ENCODE data around the gene SH2B3. TPM values are rescaled to one million over a fixed set of nuclear protein-coding genes. Genes with fewer than 3 reads are reported as not detected.
A peak's percentile ranks its signal among the peaks of the same experiment; 100 is the strongest.

The SH2B3 gene
- total RNA-seq, 1 donor from 2014 or later = 50.7 TPM

DNA sequence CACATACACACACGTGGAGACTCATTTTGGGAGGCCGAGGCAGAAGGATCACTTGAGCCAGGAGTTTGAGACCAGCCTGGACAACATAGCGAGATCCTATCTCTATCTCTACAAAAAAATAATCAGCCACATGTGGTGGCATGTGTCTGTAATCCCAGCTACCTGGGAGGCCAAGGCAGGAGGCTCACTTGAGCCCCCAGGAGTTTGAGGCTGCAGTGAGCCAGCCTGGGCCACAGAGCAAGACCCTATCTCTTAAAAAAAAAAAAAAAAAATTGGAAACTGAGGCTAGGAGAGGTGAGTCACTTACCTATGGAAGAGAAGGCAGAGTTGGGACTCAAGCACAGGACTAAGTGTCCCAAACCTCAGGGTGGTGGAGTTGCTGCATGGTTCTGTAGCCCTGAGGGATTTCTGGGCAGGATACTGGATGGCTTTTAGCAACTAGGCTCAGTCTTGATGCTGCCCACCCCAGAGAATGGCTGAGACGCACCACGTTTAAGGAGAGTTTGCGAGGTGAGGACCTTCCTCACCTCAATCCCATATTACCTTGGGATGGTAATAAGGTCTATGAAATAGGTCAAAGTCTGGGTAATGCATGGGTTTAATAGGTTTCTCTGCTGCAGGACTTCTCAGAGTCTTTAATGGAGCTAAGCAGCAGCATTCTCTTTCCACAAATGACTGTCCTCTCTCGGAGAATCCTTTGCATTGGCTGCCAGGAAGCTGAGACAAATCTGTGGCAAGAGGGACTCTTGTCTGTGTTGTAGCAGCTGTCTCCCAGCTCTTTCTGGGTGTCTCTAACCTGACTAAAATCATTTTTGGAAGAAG, 35.6 kb downstream of the SH2B3 start:
- ChIA-PET CTCF (interaction anchor here (1.9 to 3.0 kb wide), 2 partner anchors 11 to 44 kb away, joined by 8 to 18 read pairs; no protein-coding TSS in a partner anchor), POLR2A (interaction anchor here (2.0 to 6.6 kb wide), 4 partner anchors 10 to 38 kb away, joined by 4 to 122 read pairs (median 40); partner anchors contain the start of gene SH2B3)
- no peaks in the 10 kb centered on the region for H3K27me3 Mint-ChIP-seq
- H3K27ac Mint-ChIP-seq = no peak overlapping the region
- H3K9me3 Mint-ChIP-seq = no peaks in the 10 kb centered on the region
- no peak for TF ChIP-seq CTCF (IDR thresholded peaks at IDR 0.05)
- H3K36me3 Mint-ChIP-seq (ENCODE audit: low read depth) = peaks cover 44% of the 10 kb centered on the region
- ATAC-seq (ENCODE audit: low read depth) (no peak), DNase-seq (no peak)
- peaks cover 91% of the 10 kb centered on the region for H3K4me1 Mint-ChIP-seq
- no peak overlapping the region for H3K4me3 Mint-ChIP-seq
- intact Hi-C loops (cut with micrococcal nuclease) = no loop called here

GRCh38 chr12:111442301-111443045, 36.8 kb downstream of the SH2B3 start:
- no peaks in the 10 kb centered on the region for H3K27me3 Mint-ChIP-seq
- ChIA-PET CTCF (interaction anchor here (1.9 to 3.0 kb wide), 2 partner anchors 9 to 45 kb away, joined by 8 to 18 read pairs; no protein-coding TSS in a partner anchor), POLR2A (interaction anchor here (4.6 to 6.6 kb wide), 3 partner anchors 10 to 39 kb away, joined by 59 to 122 read pairs (median 122); partner anchors contain the start of gene SH2B3)
- DNase-seq (no peak), ATAC-seq (ENCODE audit: low read depth) (no peak)
- TF ChIP-seq CTCF (IDR thresholded peaks at IDR 0.05) = no peak
- intact Hi-C loops (cut with micrococcal nuclease) = no loop called here
- H3K4me1 Mint-ChIP-seq = peaks cover 89% of the 10 kb centered on the region
- H3K36me3 Mint-ChIP-seq (ENCODE audit: low read depth) = peaks cover 54% of the 10 kb centered on the region
- H3K9me3 Mint-ChIP-seq = no peaks in the 10 kb centered on the region
- H3K4me3 Mint-ChIP-seq = no peak overlapping the region
- peak overlapping the region; percentile 59 for H3K27ac Mint-ChIP-seq

GRCh38 chr12:111443086-111443485, 37.4 kb downstream of the SH2B3 start:
- no peaks in the 10 kb centered on the region for H3K27me3 Mint-ChIP-seq

DNA sequence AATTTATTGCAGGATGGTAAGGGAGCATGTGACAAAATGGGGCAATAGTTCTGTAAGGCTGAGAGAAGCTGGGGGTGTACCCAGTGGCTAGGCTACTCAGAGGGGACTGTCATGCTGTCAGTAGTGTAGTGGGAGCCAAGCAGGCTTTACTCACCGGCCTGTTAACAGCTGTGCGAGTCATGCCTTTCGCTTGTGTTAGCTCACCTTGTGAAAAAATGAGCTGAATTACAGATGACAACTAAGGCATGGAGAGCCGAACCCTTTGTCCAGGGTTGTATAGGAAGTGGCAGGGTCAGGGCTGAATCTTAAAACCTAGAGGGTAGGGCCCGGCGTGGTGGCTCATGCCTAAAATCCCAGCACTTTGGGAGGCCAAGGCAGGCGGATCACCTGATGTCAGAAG, 37.9 kb downstream of the SH2B3 start:
- Mint-ChIP-seq H3K9me3 (no peaks in the 10 kb centered on the region), H3K4me1 (peaks cover 87% of the 10 kb centered on the region), H3K36me3 (ENCODE audit: low read depth) (peaks cover 60% of the 10 kb centered on the region), H3K27ac (peak overlapping the region; percentile 59), H3K4me3 (no peak overlapping the region), H3K27me3 (no peaks in the 10 kb centered on the region)
- CTCF ChIA-PET = interaction anchor here (1.8 to 4.3 kb wide), 4 partner anchors 8 to 46 kb away, joined by 5 to 47 read pairs (median 23); no protein-coding TSS in a partner anchor
- POLR2A ChIA-PET = interaction anchor here (1.1 to 6.6 kb wide), 6 partner anchors 8 to 88 kb away, joined by 3 to 122 read pairs (median 33); partner anchors contain the start of gene SH2B3
- ATAC-seq (ENCODE audit: low read depth) (no peak), DNase-seq (no peak)
- intact Hi-C loops (cut with micrococcal nuclease) = no loop called here
- TF ChIP-seq CTCF (IDR thresholded peaks at IDR 0.05) = no peak

More at GRCh38 chr12:111443086-111443485, 37.4 kb downstream of the SH2B3 start:
- CTCF ChIA-PET = interaction anchor here (1.8 to 3.0 kb wide), 3 partner anchors 9 to 43 kb away, joined by 5 to 28 read pairs (median 18); no protein-coding TSS in a partner anchor
- peak overlapping the region; percentile 59 for H3K27ac Mint-ChIP-seq
- intact Hi-C loops (cut with micrococcal nuclease) = no loop called here
- H3K4me1 Mint-ChIP-seq = peaks cover 87% of the 10 kb centered on the region
- H3K4me3 Mint-ChIP-seq = no peak overlapping the region
- TF ChIP-seq CTCF (IDR thresholded peaks at IDR 0.05) = no peak
- no peak for DNase-seq
- no peak for ATAC-seq (ENCODE audit: low read depth)
- POLR2A ChIA-PET = interaction anchor here (1.1 to 6.6 kb wide), 4 partner anchors 9 to 39 kb away, joined by 3 to 122 read pairs (median 90); partner anchors contain the start of gene SH2B3
- H3K9me3 Mint-ChIP-seq = no peaks in the 10 kb centered on the region
- H3K36me3 Mint-ChIP-seq (ENCODE audit: low read depth) = peaks cover 57% of the 10 kb centered on the region
